Trophoblast cell (in vitro differentiated cells and primary cell): ENCODE results near the gene FGFR4.

ENCODE experiments used
- DNase-seq, 2 donors: peaks; one replicate each; pipeline ENCODE4 v3.0.0-alpha.2; 2016
- H2AFZ ChIP-seq: 2 replicates; pipeline ENCODE4 v1.6.1; 2013; ENCODE audit warnings: low read length, moderate library complexity, mild to moderate bottlenecking; ENCODE audit not compliant: insufficient read depth, poor library complexity
- H2AK5ac ChIP-seq: 2 replicates; pipeline ENCODE4 v1.6.1; 2013; ENCODE audit warnings: mild to moderate bottlenecking, low read length
- H2BK120ac ChIP-seq: 2 replicates; pipeline ENCODE4 v1.6.1; 2013; ENCODE audit warnings: low read length, mild to moderate bottlenecking, moderate library complexity; ENCODE audit not compliant: insufficient read depth, poor library complexity
- H2BK12ac ChIP-seq: 2 replicates; pipeline ENCODE4 v1.6.1; 2013; ENCODE audit warnings: mild to moderate bottlenecking, low read length, moderate library complexity
- H2BK5ac ChIP-seq: 2 replicates; pipeline ENCODE4 v1.6.1; 2013; ENCODE audit warnings: low read length, low read depth, moderate library complexity, mild to moderate bottlenecking; ENCODE audit not compliant: poor library complexity
- H3K14ac ChIP-seq: 2 replicates; pipeline ENCODE4 v1.6.1; 2013; ENCODE audit warnings: mild to moderate bottlenecking, low read length
- H3K18ac ChIP-seq: 2 replicates; pipeline ENCODE4 v1.6.1; 2013; ENCODE audit warnings: mild to moderate bottlenecking, low read length
- H3K23ac ChIP-seq: 2 replicates; pipeline ENCODE4 v1.6.1; 2013; ENCODE audit warnings: low read length
- H3K27ac ChIP-seq: 2 replicates; pipeline ENCODE4 v1.5.1; 2013; ENCODE audit warnings: low read depth, mild to moderate bottlenecking, inconsistent platforms, low read length, moderate library complexity
- H3K27me3 ChIP-seq: 2 replicates; pipeline ENCODE4 v1.6.1; 2013; ENCODE audit warnings: inconsistent platforms, mild to moderate bottlenecking, low read length, moderate library complexity; ENCODE audit not compliant: insufficient read depth
- H3K36me3 ChIP-seq, 2 experiments: 1 replicate in 1 of 2; 2 replicates in 1 of 2; pipeline ENCODE4 v1.6.1; 2013; ENCODE audit warnings: low read length in 2 of 2, mild to moderate bottlenecking in 2 of 2, moderate library complexity in 1 of 2; ENCODE audit not compliant: insufficient read depth in 2 of 2, control insufficient read depth in 1 of 2
- H3K4ac ChIP-seq: 2 replicates; pipeline ENCODE4 v1.6.1; 2013; ENCODE audit warnings: low read depth, mild to moderate bottlenecking, low read length, moderate library complexity
- H3K4me1 ChIP-seq, 2 experiments: 1 replicate in 1 of 2; 2 replicates in 1 of 2; pipeline ENCODE4 v1.6.1; 2013; ENCODE audit warnings: low read length in 2 of 2, mild to moderate bottlenecking in 2 of 2, moderate library complexity in 1 of 2; ENCODE audit not compliant: insufficient read depth in 2 of 2, control insufficient read depth in 1 of 2
- H3K4me2 ChIP-seq: 2 replicates; pipeline ENCODE4 v1.6.1; 2013; ENCODE audit warnings: inconsistent platforms, mild to moderate bottlenecking, low read length, moderate library complexity
- H3K4me3 ChIP-seq: 2 replicates; pipeline ENCODE4 v1.5.1; 2013; ENCODE audit warnings: mild to moderate bottlenecking, low read depth, low read length, inconsistent platforms
- H3K79me1 ChIP-seq: one replicate; pipeline ENCODE4 v1.6.1; 2013; ENCODE audit warnings: low read length
- H3K79me2 ChIP-seq: 2 replicates; pipeline ENCODE4 v1.6.1; 2013; ENCODE audit warnings: low read length, mild to moderate bottlenecking; ENCODE audit not compliant: control insufficient read depth, insufficient read depth, poor library complexity
- H3K9ac ChIP-seq: 2 replicates; pipeline ENCODE4 v1.6.1; 2013; ENCODE audit warnings: mild to moderate bottlenecking, low read length
- H3K9me3 ChIP-seq: 2 replicates; pipeline ENCODE4 v1.6.1; 2013; ENCODE audit warnings: low read depth, mild to moderate bottlenecking, control low read depth, inconsistent platforms, low read length; ENCODE audit not compliant: insufficient read depth
- H4K12ac ChIP-seq: 2 replicates; pipeline ENCODE4 v1.6.1; 2013; ENCODE audit warnings: low read depth, mild to moderate bottlenecking, low read length, moderate library complexity
- H4K8ac ChIP-seq: 2 replicates; pipeline ENCODE4 v1.6.1; 2013; ENCODE audit warnings: low read depth, mild to moderate bottlenecking, low read length, moderate library complexity
- H4K91ac ChIP-seq: one replicate; pipeline ENCODE4 v1.6.1; 2013; ENCODE audit warnings: low read depth, mild to moderate bottlenecking, low read length, moderate library complexity
- WGBS: extraction: QIAGEN DNeasy Blood & Tissue Kit; methylation state at CpG from one replicate; pipeline ENCODE4 v1.1.7; 2013; ENCODE audit warnings: missing lambda C conversion rate; ENCODE audit not compliant: insufficient read length, insufficient coverage; ENCODE audit errors: extremely low coverage; 5-methylcytosine and 5-hydroxymethylcytosine counted together

Gene FGFR4

DNA sequence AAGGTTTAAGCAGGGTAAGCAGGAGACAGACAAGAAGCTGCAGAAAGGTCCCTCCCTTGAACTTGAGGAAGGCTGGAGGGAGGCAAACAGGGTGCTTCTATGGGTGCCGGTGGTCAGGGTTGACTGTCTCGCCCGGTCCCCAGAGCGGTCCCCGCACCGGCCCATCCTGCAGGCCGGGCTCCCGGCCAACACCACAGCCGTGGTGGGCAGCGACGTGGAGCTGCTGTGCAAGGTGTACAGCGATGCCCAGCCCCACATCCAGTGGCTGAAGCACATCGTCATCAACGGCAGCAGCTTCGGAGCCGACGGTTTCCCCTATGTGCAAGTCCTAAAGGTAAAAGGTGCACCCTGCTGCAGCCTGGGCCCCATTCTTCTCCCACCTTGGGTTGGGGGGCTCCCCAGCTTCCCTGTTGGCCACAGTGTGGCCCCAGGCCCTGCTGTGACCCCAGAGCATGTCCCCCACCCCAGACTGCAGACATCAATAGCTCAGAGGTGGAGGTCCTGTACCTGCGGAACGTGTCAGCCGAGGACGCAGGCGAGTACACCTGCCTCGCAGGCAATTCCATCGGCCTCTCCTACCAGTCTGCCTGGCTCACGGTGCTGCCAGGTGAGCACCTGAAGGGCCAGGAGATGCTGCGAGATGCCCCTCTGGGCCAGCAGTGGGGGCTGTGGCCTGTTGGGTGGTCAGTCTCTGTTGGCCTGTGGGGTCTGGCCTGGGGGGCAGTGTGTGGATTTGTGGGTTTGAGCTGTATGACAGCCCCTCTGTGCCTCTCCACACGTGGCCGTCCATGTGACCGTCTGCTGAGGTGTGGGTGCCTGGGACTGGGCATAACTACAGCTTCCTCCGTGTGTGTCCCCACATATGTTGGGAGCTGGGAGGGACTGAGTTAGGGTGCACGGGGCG lies 5.7 kb downstream of the FGFR4 start:
- Histone ChIP-seq H3K23ac (no peak overlapping the region), H3K27ac (no peak overlapping the region), H3K79me2 (no peaks in the 10 kb centered on the region), H3K4me3 (no peak overlapping the region), H3K9ac (no peak overlapping the region), H3K79me1 (no peaks in the 10 kb centered on the region), H3K36me3 (no peaks in the 10 kb centered on the region), H4K8ac (no peak overlapping the region), H3K4me2 (no peak overlapping the region), H3K14ac (no peak overlapping the region), H3K18ac (no peak overlapping the region), H2BK12ac (no peak overlapping the region), H2AFZ (no peak overlapping the region), H2AK5ac (no peak overlapping the region), H3K27me3 (no peaks in the 10 kb centered on the region), H2BK120ac (no peak overlapping the region), H2BK5ac (no peak overlapping the region), H4K91ac (no peak overlapping the region), H3K4me1 (peaks cover 3 to 8% of the 10 kb centered on the region in 2 experiments), H3K4ac (no peak overlapping the region), H3K9me3 (peaks cover 2% of the 10 kb centered on the region), H4K12ac (no peak overlapping the region)
- no CpG with 5 or more reads among the region's 32 CpGs for WGBS
- DNase-seq: no peak

GRCh38 chr5:177093082-177093712 lies 6.5 kb downstream of the FGFR4 start:
- no peak overlapping the region for H2BK120ac ChIP-seq
- no peak overlapping the region for H3K27ac ChIP-seq
- no peaks in the 10 kb centered on the region for H3K79me2 ChIP-seq
- H3K36me3 ChIP-seq: no peaks in the 10 kb centered on the region
- no peak overlapping the region for H3K4ac ChIP-seq
- no peak overlapping the region for H4K91ac ChIP-seq
- no peak overlapping the region for H3K4me3 ChIP-seq
- H2BK12ac ChIP-seq: no peak overlapping the region
- DNase-seq: no peak
- H3K9ac ChIP-seq: no peak overlapping the region
- no peak overlapping the region for H2AFZ ChIP-seq
- no peak overlapping the region for H2BK5ac ChIP-seq
- no peaks in the 10 kb centered on the region for H3K79me1 ChIP-seq
- H3K4me2 ChIP-seq: no peak overlapping the region
- no peak overlapping the region for H2AK5ac ChIP-seq
- H3K23ac ChIP-seq: no peak overlapping the region
- no peak overlapping the region for H4K12ac ChIP-seq
- H3K27me3 ChIP-seq: no peaks in the 10 kb centered on the region
- H3K4me1 ChIP-seq: peaks cover 0 to 6% of the 10 kb centered on the region in 2 experiments
- H3K18ac ChIP-seq: no peak overlapping the region
- H4K8ac ChIP-seq: no peak overlapping the region
- no peak overlapping the region for H3K14ac ChIP-seq
- WGBS: no CpG with 5 or more reads among the region's 40 CpGs
- peaks cover 2% of the 10 kb centered on the region for H3K9me3 ChIP-seq

- Histone ChIP-seq H3K23ac (no peak overlapping the region), H3K4me2 (no peak overlapping the region), H3K79me1 (no peaks in the 10 kb centered on the region), H3K4me1 (peaks cover 0 to 6% of the 10 kb centered on the region in 2 experiments), H3K27me3 (no peaks in the 10 kb centered on the region), H4K91ac (no peak overlapping the region), H2AFZ (no peak overlapping the region), H4K12ac (no peak overlapping the region), H3K9me3 (peaks cover 2% of the 10 kb centered on the region), H3K9ac (no peak overlapping the region), H3K4me3 (no peak overlapping the region), H4K8ac (no peak overlapping the region), H3K14ac (no peak overlapping the region), H2BK120ac (no peak overlapping the region), H3K36me3 (no peaks in the 10 kb centered on the region), H3K4ac (no peak overlapping the region), H3K27ac (no peak overlapping the region), H3K79me2 (no peaks in the 10 kb centered on the region), H2AK5ac (no peak overlapping the region), H3K18ac (no peak overlapping the region), H2BK12ac (no peak overlapping the region), H2BK5ac (no peak overlapping the region)
- WGBS: no CpG with 5 or more reads among the region's 6 CpGs
- DNase-seq: no peak
Observed at GRCh38 chr5:177093803-177094202, 7.1 kb downstream of the FGFR4 start.

- Histone ChIP-seq H3K27ac (no peak overlapping the region), H3K27me3 (no peaks in the 10 kb centered on the region)
- WGBS: no CpG with 5 or more reads among the region's 12 CpGs
Observed at GRCh38 chr5:177094224-177095087, 7.7 kb downstream of the FGFR4 start.

More at GRCh38 chr5:177094224-177095087, 7.7 kb downstream of the FGFR4 start:
- Histone ChIP-seq H4K91ac (no peak overlapping the region), H3K14ac (no peak overlapping the region), H3K79me1 (no peaks in the 10 kb centered on the region), H3K79me2 (no peaks in the 10 kb centered on the region), H3K23ac (no peak overlapping the region), H3K4me3 (no peak overlapping the region), H2AFZ (no peak overlapping the region), H3K36me3 (no peaks in the 10 kb centered on the region), H3K4me2 (no peak overlapping the region), H2BK12ac (no peak overlapping the region), H4K8ac (no peak overlapping the region), H2AK5ac (no peak overlapping the region), H2BK120ac (no peak overlapping the region), H3K9ac (no peak overlapping the region), H4K12ac (no peak overlapping the region), H3K4ac (no peak overlapping the region), H2BK5ac (no peak overlapping the region), H3K9me3 (peaks cover 2% of the 10 kb centered on the region), H3K4me1 (peaks cover 0 to 6% of the 10 kb centered on the region in 2 experiments), H3K18ac (no peak overlapping the region)
- peak; percentile 43 to 62 for DNase-seq
